ENCODE results near the gene PFN2. TPM values are rescaled to one million over a fixed set of nuclear protein-coding genes. Genes with fewer than 3 reads are reported as not detected.

The PFN2 gene, protein sequence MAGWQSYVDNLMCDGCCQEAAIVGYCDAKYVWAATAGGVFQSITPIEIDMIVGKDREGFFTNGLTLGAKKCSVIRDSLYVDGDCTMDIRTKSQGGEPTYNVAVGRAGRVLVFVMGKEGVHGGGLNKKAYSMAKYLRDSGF
- total RNA-seq (8.1 and 11.2 TPM in 2 replicates), polyA plus RNA-seq (1.0 and 1.2 TPM in 2 replicates), polyA minus RNA-seq (0.93 and 1.5 TPM in 2 replicates)
- total RNA-seq (2013), result 3.0 TPM

DNA sequence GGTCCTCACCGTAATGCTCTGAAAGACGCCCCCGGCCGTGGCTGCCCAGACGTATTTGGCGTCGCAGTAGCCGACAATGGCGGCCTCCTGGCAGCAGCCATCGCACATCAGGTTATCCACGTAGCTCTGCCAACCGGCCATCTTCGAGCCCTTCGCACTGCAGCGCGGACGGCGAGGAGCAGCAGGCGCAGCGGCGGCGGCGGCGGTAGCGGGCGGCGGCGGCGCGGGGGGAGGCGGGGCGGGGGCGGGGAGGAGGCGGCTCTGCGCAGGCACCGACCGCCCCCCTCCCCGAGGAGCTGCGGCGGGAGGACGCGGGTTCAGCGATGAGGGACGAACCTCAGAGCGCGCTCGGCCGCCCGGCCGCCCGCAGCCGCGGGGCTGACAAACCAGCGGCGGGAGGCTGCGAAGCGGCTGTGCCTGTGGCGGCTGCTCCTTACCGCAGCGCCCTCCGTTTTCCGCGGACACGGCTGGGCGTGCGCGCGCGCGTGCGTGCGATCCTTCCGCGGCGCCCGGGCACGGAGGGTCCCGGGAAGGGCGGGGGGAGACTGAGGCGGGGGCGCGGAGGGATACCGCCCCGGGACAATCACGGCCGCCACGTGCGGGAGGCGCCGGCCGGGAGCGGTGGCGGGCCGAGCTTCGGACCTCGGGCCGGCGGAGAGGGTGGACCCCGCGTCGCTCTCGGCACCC is at the start of gene PFN2:
Gene PFN2, minus strand, starts transcription at position 180 of the 687 bp plus-strand sequence. Its CDS starts 39 bp downstream, at position 141.
- POLR2A ChIA-PET, result no interaction called here
- peak within 1 kb of the TSS; percentile 35 to 78 (median 67) for H3K4me3 ChIP-seq (ENCODE audit: control extremely low read depth in 1 of 5, extremely low read depth in 1 of 5, insufficient read depth in 1 of 5, low read depth in 2 of 5, low read length in 4 of 5)
- H3K4me1 Mint-ChIP-seq, result peaks cover 18% of the 10 kb centered on the region

More for the DNA sequence above, at the start of gene PFN2:
- H3K4me3 Mint-ChIP-seq, result peak within 1 kb of the TSS; percentile 96
- Histone ChIP-seq H3K27me3 (replicated peaks in 1 of 4; ENCODE audit: control extremely low read depth in 1 of 4, control insufficient read depth in 3 of 4, insufficient read depth in 4 of 4, low read length in 3 of 4) (peaks cover 0 to 15% (median 14%) of the 10 kb centered on the region in 4 experiments), H3K27ac (ENCODE audit: low read length in 2 of 2) (no peak within 1 kb of the TSS), H3K4me2 (replicated peaks; ENCODE audit: low read depth, low read length, poor library complexity, severe bottlenecking) (peak within 1 kb of the TSS; percentile 97), H4K20me1 (ENCODE audit: control insufficient read depth, insufficient read depth, low read length, poor library complexity, severe bottlenecking) (no peaks in the 10 kb centered on the region), H3K9me3 (ENCODE audit: control extremely low read depth in 1 of 3, control insufficient read depth in 2 of 3, insufficient read depth in 1 of 3, low read length in 2 of 3) (no peaks in the 10 kb centered on the region), H3K36me3 (replicated peaks in 1 of 2; ENCODE audit: control extremely low read depth in 1 of 2, control insufficient read depth in 1 of 2, extremely low read depth in 1 of 2, insufficient read depth in 2 of 2, low read length in 1 of 2) (no peaks in the 10 kb centered on the region), H3K79me2 (ENCODE audit: control insufficient read depth, insufficient read depth, low read length) (no peaks in the 10 kb centered on the region), H2AFZ (ENCODE audit: insufficient read depth, low read depth, low read length, poor library complexity, severe bottlenecking) (peak within 1 kb of the TSS; percentile 90), H3K4me1 (ENCODE audit: control insufficient read depth in 2 of 2, insufficient read depth in 2 of 2, low read length in 2 of 2) (peaks cover 14% of the 10 kb centered on the region in 2 donors), H3K9ac (ENCODE audit: low read length) (peak within 1 kb of the TSS; percentile 76)
- TF ChIP-seq, protein P1, sequence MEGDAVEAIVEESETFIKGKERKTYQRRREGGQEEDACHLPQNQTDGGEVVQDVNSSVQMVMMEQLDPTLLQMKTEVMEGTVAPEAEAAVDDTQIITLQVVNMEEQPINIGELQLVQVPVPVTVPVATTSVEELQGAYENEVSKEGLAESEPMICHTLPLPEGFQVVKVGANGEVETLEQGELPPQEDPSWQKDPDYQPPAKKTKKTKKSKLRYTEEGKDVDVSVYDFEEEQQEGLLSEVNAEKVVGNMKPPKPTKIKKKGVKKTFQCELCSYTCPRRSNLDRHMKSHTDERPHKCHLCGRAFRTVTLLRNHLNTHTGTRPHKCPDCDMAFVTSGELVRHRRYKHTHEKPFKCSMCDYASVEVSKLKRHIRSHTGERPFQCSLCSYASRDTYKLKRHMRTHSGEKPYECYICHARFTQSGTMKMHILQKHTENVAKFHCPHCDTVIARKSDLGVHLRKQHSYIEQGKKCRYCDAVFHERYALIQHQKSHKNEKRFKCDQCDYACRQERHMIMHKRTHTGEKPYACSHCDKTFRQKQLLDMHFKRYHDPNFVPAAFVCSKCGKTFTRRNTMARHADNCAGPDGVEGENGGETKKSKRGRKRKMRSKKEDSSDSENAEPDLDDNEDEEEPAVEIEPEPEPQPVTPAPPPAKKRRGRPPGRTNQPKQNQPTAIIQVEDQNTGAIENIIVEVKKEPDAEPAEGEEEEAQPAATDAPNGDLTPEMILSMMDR (IDR thresholded peaks at IDR 0.05), result no peak
- TF ChIP-seq EZH2 (IDR thresholded peaks at IDR 0.05; ENCODE audit: borderline replicate concordance, insufficient read depth, low read depth, low read length, poor library complexity, severe bottlenecking), result no peak
- H3K27ac Mint-ChIP-seq, result peak within 1 kb of the TSS; percentile 83
- WGBS (ENCODE audit: insufficient coverage), result under 1% methylated on average over 84 of the region's 102 CpGs
- DNase-seq (peak; percentile 72), ATAC-seq (ENCODE audit: low read depth) (peak; percentile 57)
- H3K27me3 Mint-ChIP-seq, result peaks cover 31% of the 10 kb centered on the region
- CTCF ChIA-PET, result interaction anchor here (1.4 to 3.3 kb wide), 3 partner anchors 13 to 524 kb away, joined by 3 to 12 read pairs (median 4); no protein-coding TSS in a partner anchor
- intact Hi-C loops (cut with micrococcal nuclease), result loop anchor here (2.0 to 10.0 kb wide), 4 partner anchors 219 to 1414 kb away; partner anchors contain the start of genes COMMD2, P2RY12, SIAH2 and TSC22D2
- no peaks in the 10 kb centered on the region for H3K9me3 Mint-ChIP-seq (ENCODE audit: insufficient read depth)

Data from B cell (primary cell).